HS-27A (cell line): Measurements from ENCODE around the gene TRAP1.
"Not testable (repeated sequence)": the region's sequence is repeated elsewhere in the genome, so short reads cannot be mapped to it uniquely, and the experiment has no call there.

Experiments
- DNase-seq: peaks from one replicate; pipeline ENCODE4 v3.0.0-alpha.2; 2012; ENCODE audit warnings: low read depth, missing footprints

The TRAP1 gene

GRCh38 chr16:3736116-3736515 lies 18.8 kb upstream of the TRAP1 start:
- no peak for DNase-seq

DNA sequence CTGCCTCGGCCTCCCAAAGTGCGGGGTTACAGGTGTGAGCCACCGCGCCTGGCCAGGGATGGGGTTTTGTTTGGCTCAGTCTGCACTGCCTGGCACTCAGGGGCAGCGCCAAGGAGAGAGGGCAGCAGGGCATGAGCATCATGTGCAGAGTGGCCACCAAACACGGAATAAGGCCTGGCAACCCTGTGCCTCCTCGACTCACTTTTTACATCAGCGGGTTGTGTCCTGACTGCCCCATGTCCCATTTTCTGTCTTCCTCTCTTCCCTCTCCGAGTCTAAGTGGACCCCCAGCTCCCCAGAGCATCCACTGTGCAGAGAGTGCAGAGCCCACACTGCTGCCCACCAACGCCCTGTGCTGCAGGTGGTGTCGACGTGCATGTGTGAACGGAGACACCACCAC lies 18.2 kb upstream of the TRAP1 start:
- no peak for DNase-seq

GRCh38 chr16:3734758-3735221 lies 17.5 kb upstream of the TRAP1 start:
- no peak for DNase-seq

GRCh38 chr16:3734084-3734757 lies 16.9 kb upstream of the TRAP1 start:
- no peak for DNase-seq

DNA sequence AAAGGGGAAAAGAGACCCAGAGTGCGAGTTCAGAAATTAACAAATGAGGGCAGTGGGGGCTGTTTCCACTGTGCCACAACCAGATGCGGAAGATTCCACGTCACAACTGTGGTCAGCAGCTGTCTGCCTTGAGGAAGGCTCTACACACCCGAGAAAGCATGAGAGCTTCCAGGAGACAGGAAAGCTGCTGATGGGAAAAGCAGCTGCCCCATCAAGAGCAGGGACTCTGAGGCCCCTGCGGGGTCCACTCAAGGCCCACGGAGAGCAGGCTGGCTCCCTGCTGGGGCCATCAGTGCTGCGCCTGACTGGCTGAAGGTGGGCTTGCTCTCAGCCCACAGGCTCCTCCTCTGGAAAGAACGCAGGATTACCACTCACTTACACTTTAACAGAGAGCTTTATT lies 14.8 kb upstream of the TRAP1 start:
- no peak for DNase-seq

DNA sequence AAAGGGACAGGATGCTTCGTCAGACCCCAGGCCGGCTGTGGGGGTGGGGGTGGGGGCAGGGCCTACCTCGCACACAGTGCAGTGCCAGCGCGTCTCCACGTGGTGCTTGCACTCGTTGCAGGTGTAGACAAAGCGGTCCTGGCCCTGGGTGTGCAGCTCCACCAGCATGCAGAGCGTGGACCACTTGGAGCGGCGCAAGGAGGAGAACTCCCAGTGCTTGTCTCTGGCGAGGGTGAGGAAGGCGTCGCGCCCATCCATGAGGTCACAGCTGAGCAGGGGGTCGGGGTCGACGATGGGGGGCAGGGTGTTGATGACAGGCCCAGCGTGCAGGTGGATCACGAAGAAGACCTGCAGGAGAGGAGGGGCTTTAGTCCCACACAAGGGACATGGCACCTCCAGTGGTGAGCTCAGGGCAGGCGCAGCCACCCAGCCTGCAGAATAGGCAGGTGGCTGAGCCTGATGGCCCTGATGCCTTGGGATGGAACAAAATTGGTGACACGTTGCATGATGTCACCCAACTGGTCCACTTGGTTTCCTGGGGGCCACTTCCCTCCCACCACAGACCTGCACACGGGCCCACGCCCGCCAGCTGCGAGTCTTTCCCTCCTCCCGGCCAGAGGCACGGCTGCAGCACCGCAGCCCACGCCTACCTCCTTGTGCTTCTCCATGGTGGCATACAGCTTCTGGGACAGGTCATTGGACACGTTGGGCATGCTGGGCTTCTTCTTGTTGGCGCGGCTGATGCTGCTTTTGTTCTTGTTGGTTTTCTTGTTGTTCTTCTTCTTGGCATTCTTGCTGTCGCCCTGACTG lies 14.0 kb upstream of the TRAP1 start:
- no peak for DNase-seq

GRCh38 chr16:3730161-3731125 lies 13.1 kb upstream of the TRAP1 start:
- DNase-seq = no peak

- no peak for DNase-seq
Observed at GRCh38 chr16:3729161-3730112, 12.1 kb upstream of the TRAP1 start.

- no peak for DNase-seq
Observed at GRCh38 chr16:3728424-3729160, 11.3 kb upstream of the TRAP1 start.

GRCh38 chr16:3727806-3728381 lies 10.6 kb upstream of the TRAP1 start:
- no peak for DNase-seq

GRCh38 chr16:3726021-3726687 lies 8.8 kb upstream of the TRAP1 start:
- DNase-seq = no peak

DNA sequence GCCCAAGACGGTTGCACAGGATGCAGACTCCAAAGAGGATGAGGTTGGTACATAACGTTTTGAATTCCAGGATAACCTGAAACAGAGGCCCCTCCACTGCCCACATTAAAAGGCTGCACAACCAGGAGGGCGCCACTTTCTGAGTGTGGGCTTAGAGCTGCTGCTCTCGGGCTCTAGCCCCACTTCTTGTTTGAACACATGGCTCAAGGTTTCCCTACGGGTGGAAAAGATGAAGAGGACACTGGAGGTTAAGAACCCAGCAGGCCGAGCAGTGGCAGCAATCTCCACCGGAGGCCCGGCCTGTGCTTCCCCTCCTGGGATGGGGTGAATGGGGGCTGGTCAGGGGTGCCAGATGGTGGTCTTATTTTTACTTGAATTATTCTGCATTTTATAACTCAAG lies 8.0 kb upstream of the TRAP1 start:
- no peak for DNase-seq

DNA sequence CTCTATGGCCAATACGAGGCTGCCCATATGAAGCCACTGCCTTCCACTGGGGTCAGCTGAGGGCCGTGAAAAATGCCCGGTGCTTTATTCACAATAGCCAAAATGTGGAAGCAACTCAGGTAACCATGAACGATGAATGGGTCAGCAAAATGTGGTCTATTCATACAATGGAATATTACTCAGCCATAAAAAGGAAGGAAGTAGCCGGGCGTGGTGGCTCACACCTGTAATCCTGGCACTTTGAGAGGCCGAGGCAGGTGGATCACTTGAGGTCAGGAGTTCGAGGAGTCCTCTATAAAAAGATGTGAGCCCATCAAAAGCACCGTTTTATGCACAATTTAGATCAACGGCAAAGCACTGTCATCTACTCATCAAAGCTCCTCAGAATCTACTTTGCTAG lies 5.2 kb upstream of the TRAP1 start:
- DNase-seq = no peak

GRCh38 chr16:3720418-3720817 lies 3.1 kb upstream of the TRAP1 start:
- no peak for DNase-seq

DNA sequence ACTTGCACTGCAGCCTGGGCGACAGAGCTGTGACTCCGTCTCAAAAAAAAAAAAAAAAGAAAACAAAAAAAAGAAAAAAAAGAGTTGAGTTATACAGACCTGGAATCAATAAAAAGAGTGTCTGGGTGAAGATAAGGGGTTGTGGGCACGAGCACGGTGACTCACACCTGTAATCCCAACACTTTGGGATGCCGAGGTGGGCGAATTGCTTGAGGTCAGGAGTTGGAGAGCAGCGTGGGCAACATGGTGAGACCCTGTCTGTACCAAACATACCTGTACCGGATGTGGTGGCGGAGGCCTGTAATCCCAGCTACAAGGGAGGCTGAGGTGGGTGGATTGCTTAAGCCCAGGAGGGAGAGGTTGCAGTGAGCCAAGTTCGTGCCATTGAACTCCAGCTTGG lies 1.3 kb upstream of the TRAP1 start:
- DNase-seq = no peak

- DNase-seq = no peak
Observed at GRCh38 chr16:3718019-3718391, 681 bp upstream of the TRAP1 start.

DNA sequence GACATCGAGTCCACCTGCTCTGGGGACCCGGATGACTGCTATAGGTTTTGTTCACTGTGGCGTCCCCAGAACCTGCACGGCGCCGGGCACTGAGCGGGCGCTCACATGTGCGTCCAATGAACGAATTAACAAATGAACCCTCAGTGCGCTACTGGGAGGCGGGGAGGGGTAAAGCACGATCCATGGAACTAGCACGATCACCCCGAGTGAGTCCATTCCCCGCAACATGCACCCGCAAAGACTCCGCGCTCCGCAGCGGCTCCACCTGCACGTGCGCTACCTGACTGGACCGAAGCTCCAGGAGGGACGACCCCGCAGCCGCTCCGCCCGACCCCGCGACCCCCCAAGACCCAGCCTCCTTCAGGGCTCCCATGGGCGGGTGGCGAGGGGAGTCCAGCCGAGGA lies 491 bp downstream of the TRAP1 start:
- DNase-seq = no peak

GRCh38 chr16:3715430-3715829 lies 1.9 kb downstream of the TRAP1 start:
- no peak for DNase-seq

DNA sequence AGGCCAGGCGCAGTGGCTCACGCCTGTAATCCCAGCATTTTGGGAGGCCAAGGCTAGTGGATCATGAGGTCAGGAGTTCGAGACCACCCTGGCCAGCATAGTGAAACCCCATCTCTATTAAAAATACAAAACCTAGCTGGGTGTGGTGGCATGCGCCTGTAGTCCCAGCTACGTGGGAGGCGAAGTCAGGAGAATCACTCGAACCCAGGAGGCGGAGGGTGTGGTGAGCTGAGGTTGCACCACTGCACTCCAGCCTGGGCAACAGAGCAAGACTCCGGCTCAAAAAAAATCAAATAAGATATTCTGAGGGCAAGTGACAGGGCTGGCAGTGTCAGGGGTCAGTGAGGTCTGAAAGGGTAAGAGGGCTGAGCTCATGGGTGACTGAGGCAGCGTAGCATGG lies 2.9 kb downstream of the TRAP1 start:
- DNase-seq = not testable (repeated sequence)
